ENCODE data around the gene FGFR3.

Gene FGFR3

DNA sequence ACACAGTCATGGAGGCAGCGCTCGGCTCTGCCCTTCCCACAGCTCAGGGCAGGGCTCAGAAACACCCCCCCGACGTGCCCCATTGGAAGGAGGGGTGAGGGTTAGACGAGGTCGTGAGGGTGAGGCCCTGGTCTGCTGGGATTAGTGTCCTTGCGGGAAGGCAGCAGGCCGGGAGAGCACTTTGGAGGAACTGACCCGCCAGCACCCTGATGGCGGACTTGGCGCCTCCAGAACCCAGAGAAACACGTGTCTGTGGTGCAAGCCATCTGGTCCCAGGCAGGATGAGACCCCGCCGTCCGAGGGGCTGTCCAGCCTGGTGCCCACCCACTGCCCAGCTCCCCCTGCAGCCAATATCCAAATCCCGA is 45.5 kb upstream of the FGFR3 start:
- Histone ChIP-seq H3K27ac (no peak overlapping the region), H3K79me2 (ENCODE audit: insufficient read depth, low read depth) (no peaks in the 10 kb centered on the region), H3K9ac (no peak overlapping the region), H3K36me3 (ENCODE audit: insufficient read depth) (no peaks in the 10 kb centered on the region), H3K27me3 (ENCODE audit: insufficient read depth, low read depth) (no peaks in the 10 kb centered on the region), H2AFZ (ENCODE audit: low read depth) (no peak overlapping the region), H4K20me1 (ENCODE audit: insufficient read depth) (no peaks in the 10 kb centered on the region), H3K4me3 (IDR thresholded peaks at IDR 0.05; ENCODE audit: insufficient read depth, low read depth, low read length) (no peak overlapping the region), H3K4me2 (no peak overlapping the region), H3K4me1 (ENCODE audit: low read depth, poor library complexity, severe bottlenecking) (no peaks in the 10 kb centered on the region)
- TF ChIP-seq, protein P1, sequence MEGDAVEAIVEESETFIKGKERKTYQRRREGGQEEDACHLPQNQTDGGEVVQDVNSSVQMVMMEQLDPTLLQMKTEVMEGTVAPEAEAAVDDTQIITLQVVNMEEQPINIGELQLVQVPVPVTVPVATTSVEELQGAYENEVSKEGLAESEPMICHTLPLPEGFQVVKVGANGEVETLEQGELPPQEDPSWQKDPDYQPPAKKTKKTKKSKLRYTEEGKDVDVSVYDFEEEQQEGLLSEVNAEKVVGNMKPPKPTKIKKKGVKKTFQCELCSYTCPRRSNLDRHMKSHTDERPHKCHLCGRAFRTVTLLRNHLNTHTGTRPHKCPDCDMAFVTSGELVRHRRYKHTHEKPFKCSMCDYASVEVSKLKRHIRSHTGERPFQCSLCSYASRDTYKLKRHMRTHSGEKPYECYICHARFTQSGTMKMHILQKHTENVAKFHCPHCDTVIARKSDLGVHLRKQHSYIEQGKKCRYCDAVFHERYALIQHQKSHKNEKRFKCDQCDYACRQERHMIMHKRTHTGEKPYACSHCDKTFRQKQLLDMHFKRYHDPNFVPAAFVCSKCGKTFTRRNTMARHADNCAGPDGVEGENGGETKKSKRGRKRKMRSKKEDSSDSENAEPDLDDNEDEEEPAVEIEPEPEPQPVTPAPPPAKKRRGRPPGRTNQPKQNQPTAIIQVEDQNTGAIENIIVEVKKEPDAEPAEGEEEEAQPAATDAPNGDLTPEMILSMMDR (conservative IDR thresholded peaks at IDR 0.05; ENCODE audit: low read depth, low read length): no peak

DNA sequence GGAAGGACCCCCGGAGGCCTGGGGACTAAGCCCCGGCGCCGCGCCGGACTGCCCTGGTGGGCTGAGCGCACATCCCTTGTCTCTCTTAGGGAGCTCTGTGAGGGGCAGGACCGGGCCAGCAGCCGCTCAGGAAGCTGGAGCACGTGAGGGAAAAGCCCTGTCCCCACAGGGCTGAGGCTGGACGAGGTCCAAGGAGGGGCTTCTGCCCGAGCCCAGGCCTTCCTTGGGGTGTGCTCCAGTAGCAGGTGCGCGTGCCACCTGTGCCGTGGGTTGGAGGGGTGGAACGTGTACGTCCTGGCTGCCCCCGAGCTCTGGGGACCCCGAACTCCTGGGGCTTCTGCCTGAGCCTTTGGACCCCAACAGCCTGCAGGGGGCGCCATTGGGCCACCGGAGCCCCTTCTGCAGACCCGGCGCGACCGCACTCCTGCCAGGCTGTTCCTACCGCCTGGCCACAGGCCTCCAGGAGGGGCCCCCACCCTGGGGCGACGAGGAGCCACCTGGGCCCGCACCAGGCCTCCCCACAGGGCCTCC is 44.6 kb upstream of the FGFR3 start:
- Histone ChIP-seq H3K27ac (no peak overlapping the region), H3K4me1 (ENCODE audit: low read depth, poor library complexity, severe bottlenecking) (no peaks in the 10 kb centered on the region), H3K9ac (no peak overlapping the region), H4K20me1 (ENCODE audit: insufficient read depth) (no peaks in the 10 kb centered on the region), H3K79me2 (ENCODE audit: insufficient read depth, low read depth) (no peaks in the 10 kb centered on the region), H2AFZ (ENCODE audit: low read depth) (0 out of 2 replicates have a peak overlapping the region, but pooled peaks have one; percentile 18), H3K27me3 (ENCODE audit: insufficient read depth, low read depth) (no peaks in the 10 kb centered on the region), H3K36me3 (ENCODE audit: insufficient read depth) (no peaks in the 10 kb centered on the region), H3K4me3 (IDR thresholded peaks at IDR 0.05; ENCODE audit: insufficient read depth, low read depth, low read length) (no peak overlapping the region), H3K4me2 (peak overlapping the region; percentile 33)
- TF ChIP-seq, protein P1 (conservative IDR thresholded peaks at IDR 0.05; ENCODE audit: low read depth, low read length): peak; percentile 63

DNA sequence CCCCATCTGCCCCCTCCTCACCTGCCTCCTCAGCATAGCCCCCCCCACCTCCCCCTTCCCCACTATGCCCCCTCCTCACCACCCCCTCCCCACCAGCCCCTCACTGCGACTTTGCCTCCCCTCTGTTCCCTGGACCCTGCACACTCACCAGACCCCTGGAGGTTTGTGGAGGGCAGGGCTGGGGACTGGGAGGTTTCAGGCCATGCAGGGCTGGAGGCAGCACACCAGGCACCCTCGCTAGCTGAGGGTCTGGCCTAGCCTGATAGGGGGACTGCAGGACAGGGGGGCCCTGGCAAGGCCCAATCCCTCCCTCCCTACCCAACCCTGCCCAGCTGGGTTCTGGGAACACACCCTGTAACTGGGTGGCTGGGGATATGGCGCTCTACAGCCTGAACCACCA is 43.7 kb upstream of the FGFR3 start:
- H3K27me3 ChIP-seq (ENCODE audit: insufficient read depth, low read depth): no peaks in the 10 kb centered on the region
- no peaks in the 10 kb centered on the region for H3K4me1 ChIP-seq (ENCODE audit: low read depth, poor library complexity, severe bottlenecking)
- no peaks in the 10 kb centered on the region for H3K36me3 ChIP-seq (ENCODE audit: insufficient read depth)
- H3K4me2 ChIP-seq: no peak overlapping the region
- TF ChIP-seq, protein P1 (conservative IDR thresholded peaks at IDR 0.05; ENCODE audit: low read depth, low read length): no peak
- no peak overlapping the region for H3K4me3 ChIP-seq (IDR thresholded peaks at IDR 0.05; ENCODE audit: insufficient read depth, low read depth, low read length)
- no peak overlapping the region for H3K27ac ChIP-seq
- no peak overlapping the region for H2AFZ ChIP-seq (ENCODE audit: low read depth)
- H3K9ac ChIP-seq: no peak overlapping the region
- H3K79me2 ChIP-seq (ENCODE audit: insufficient read depth, low read depth): no peaks in the 10 kb centered on the region
- no peaks in the 10 kb centered on the region for H4K20me1 ChIP-seq (ENCODE audit: insufficient read depth)

DNA sequence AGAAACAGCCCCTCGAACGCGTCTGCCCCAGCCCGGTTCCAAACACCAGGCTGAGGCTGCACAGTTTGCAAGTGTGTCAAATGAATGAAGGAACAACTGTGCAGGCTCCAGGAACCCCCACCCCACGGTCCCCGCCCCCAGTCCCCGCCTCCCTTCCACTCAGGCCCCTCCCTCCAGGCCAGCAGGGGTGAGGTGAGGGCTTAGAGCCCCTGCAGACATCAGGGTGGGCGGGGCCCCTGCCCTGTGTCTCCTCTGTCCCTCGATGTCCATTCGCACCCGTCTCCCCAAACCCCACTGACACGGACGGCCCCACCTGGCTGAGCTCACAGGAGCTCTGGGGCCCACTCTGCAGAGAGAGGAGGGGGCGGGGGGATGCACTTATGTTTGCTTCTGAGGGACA is 43.3 kb upstream of the FGFR3 start:
- TF ChIP-seq, protein P1 (conservative IDR thresholded peaks at IDR 0.05; ENCODE audit: low read depth, low read length): no peak
- no peaks in the 10 kb centered on the region for H3K27me3 ChIP-seq (ENCODE audit: insufficient read depth, low read depth)
- H3K4me3 ChIP-seq (IDR thresholded peaks at IDR 0.05; ENCODE audit: insufficient read depth, low read depth, low read length): no peak overlapping the region
- H3K9ac ChIP-seq: no peak overlapping the region
- no peaks in the 10 kb centered on the region for H3K79me2 ChIP-seq (ENCODE audit: insufficient read depth, low read depth)
- H3K4me2 ChIP-seq: no peak overlapping the region
- H3K36me3 ChIP-seq (ENCODE audit: insufficient read depth): no peaks in the 10 kb centered on the region
- no peak overlapping the region for H3K27ac ChIP-seq
- H3K4me1 ChIP-seq (ENCODE audit: low read depth, poor library complexity, severe bottlenecking): no peaks in the 10 kb centered on the region
- H4K20me1 ChIP-seq (ENCODE audit: insufficient read depth): no peaks in the 10 kb centered on the region
- H2AFZ ChIP-seq (ENCODE audit: low read depth): no peak overlapping the region
